ENCODE results near the gene ACKR1.

The ACKR1 gene

DNA sequence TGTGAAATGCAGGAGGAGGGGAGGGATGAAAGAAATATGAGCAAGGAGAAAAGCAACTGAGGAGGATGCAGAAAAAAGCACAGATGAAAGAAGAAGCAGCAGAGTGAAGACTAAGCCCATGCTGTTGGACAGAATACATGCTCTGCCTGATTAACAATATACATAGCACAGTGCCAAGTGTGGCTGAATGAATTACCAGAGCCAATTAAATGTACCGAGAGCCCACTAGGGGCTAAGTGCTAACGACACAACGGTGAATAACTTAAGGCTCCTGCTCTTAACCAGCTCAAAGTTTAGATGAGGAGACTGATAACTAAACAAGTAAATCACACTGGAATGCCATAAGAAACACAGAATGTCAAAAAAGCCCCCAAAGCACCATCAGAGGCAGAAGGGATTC lies 17.6 kb upstream of the ACKR1 start:
- no peak for DNase-seq

GRCh38 chr1:159187647-159188374 lies 16.9 kb upstream of the ACKR1 start:
- DNase-seq: no peak

GRCh38 chr1:159188375-159188788 lies 16.3 kb upstream of the ACKR1 start:
- DNase-seq: peak in 37 of 51 donors; percentile 6 to 75 (median 43)

GRCh38 chr1:159190441-159190840 lies 14.2 kb upstream of the ACKR1 start:
- DNase-seq: no peak

- DNase-seq: no peak
Measured at GRCh38 chr1:159196543-159196942, 8.1 kb upstream of the ACKR1 start.

GRCh38 chr1:159197561-159198557 lies 6.8 kb upstream of the ACKR1 start:
- DNase-seq: peak in 42 of 51 donors; percentile 6 to 79 (median 46)

DNA sequence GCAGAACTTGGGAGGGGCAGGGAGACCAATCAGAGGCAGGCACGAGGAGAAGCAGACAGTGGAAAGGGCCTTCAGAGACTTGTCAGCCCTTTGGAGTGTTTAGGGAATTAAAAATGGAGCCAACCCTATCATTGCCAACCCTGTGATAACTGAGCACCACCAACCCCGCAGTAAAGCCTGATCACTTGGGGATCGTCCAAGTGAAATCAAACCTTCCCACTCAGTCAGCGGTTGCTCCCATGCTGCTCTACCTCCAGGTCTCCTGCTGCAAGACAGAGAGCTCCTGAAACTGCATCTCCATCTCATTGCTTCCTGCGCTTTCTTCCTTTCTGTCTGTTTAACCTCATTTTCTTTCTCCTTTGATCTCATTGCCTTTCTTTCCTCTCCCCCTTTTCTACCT lies 4.8 kb upstream of the ACKR1 start:
- no peak for DNase-seq

- DNase-seq: no peak
Measured at GRCh38 chr1:159200769-159201168, 3.9 kb upstream of the ACKR1 start.

GRCh38 chr1:159201642-159202041 lies 3.0 kb upstream of the ACKR1 start:
- DNase-seq: no peak

GRCh38 chr1:159203610-159204009 lies 1.1 kb upstream of the ACKR1 start:
- DNase-seq: no peak

GRCh38 chr1:159205225-159205624 lies 550 bp downstream of the ACKR1 start:
- DNase-seq: no peak

DNA sequence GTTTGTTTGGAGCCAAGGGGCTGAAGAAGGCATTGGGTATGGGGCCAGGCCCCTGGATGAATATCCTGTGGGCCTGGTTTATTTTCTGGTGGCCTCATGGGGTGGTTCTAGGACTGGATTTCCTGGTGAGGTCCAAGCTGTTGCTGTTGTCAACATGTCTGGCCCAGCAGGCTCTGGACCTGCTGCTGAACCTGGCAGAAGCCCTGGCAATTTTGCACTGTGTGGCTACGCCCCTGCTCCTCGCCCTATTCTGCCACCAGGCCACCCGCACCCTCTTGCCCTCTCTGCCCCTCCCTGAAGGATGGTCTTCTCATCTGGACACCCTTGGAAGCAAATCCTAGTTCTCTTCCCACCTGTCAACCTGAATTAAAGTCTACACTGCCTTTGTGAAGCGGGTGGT lies 1.4 kb downstream of the ACKR1 start:
- no peak for DNase-seq

GRCh38 chr1:159207080-159207479 lies 2.4 kb downstream of the ACKR1 start:
- DNase-seq: no peak

DNA sequence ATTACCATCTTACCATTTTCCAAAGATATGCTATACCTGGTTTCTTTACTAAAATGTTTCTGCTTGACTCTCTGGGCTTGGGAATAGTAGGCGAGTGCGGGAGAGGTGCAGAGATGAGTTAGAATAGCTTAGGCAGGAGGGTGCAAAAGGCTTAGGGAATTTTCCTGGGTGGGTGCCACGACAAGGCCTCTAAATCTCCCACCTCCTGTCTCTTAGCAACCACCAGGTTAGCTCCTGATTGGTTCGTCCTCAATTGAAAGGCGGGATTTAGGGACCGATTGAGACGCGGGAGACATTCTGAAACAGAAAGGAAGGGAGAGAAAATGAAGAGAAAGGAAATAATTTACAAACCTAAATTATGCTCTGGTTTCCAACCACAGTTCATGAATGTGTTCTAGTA lies 3.1 kb downstream of the ACKR1 start:
- peak in 12 of 51 donors; percentile 7 to 62 (median 16) for DNase-seq

DNA sequence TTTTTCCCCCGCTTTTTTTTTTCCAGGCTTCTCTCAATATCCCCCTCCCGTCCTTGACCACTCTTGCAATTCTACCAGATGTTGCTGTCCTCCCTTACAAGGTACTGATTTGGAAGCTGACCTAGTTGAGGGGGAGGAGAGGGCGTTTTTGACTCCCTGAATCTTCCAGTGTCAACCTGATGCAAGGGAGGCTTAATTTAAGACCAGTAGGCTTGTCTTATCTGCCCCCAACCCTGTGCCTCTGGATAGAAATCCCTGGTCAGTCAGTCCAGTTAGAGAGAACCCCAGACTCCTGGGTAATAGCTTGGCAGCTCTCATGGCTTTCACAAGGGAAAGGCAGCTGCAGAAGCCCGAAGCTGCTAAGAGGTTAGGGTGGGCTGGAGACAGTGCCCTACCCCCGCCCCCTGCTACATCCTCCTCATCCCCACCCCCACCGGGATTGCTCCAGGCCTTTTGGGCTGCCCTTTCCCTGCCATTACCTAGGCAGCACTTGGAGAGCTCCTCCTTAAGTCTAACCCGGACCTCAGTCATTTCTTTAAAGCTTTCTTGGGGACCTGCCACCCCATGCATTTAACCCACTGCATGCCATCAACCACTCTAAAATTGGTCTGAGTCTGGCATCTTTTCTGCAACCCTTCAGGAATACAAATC lies 3.6 kb downstream of the ACKR1 start:
- DNase-seq: no peak

GRCh38 chr1:159209061-159209460 lies 4.4 kb downstream of the ACKR1 start:
- no peak for DNase-seq

DNA sequence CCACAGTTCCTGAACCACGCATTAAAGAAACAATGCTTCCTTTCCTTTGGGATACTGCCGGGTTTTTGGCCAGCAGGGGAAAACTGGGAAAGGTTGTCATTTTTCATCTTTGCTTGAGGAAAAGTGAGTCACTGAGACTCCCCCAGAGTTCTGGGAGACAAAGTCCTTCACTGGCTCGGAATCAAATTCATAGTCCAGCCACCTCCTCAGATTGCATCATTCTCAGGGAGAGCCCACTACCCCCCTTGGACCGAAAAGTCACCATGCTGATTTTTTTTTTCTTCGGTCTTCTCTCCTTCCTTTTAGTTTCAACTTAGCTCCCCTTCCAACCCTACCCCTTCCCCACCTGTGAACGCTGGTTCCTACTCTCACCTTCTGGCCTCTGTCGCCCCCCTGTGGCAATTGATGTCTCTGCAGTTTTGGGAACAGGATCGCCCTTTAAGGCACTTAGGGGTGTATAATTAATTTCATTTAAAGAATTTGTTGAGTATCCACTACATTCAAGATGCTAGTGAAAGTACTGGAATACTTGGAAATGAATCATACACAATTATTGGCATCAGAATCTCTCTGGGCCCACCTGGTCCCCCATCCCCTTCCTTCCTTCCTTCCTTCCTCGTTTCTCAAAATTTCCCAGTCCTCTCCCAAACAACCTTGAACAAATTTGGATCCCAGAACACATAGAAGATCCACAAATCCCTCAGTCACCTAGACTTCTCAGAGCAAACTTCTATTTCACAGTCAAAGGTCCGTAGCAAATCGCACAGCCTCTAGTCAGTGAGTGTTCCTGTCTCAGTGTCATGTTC lies 6.9 kb downstream of the ACKR1 start:
- peak in 22 of 51 donors; percentile 9 to 64 (median 27) for DNase-seq

DNA sequence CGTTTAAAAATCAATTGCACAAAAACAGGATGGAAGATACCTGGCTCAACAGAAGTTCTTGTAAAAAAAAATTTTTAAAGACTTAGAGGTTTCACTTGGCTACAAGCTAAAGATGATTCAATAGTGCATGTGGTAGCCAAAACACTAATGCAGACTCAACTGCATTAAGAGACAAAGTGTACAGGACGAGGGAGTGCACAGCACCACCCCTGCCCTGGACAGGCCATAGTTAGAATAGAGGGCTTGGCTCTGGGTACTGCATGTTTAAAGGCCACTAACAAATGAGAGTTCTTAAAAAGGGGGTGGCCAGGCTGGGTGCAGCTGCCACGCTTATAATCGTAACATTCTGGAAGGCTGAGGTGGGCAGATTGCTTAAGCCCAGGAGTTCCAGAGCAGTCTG lies 7.9 kb downstream of the ACKR1 start:
- no peak for DNase-seq

DNA sequence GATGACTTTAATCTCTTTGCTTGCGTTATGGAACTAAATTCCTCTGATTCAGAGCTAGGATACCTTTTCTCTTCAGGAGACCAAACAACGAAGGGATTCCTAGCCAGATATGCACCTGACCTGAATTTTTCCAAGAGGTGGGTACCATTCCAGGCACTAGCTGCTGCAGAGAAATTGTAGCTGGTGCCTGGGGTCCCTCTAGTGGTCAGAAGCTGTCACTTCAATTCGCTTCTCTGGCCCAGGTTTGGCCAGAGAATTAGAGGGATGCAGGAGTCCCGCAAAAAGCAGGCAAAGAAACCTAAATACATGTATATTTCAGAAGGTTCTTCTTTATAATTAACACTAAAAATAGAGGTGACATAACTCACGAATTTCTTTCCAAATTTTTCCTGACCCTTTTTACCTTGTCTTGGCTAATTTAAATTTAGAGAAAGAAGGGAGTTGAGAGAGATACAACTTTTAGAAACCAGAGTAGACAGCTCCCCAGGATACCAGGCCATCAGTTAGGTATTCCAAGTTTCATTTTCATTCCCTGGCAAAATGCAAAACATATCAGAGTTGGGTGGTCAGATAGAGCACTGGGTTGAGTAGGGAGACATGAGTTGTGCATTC lies 9.6 kb downstream of the ACKR1 start:
- DNase-seq: peak in 22 of 51 donors; percentile 7 to 59 (median 27)

Data from hypothalamus (tissue), 51 donors.